GM23338 (cell line): ENCODE results near the gene HCN1. TPM values are rescaled to one million over a fixed set of nuclear protein-coding genes. Genes with fewer than 3 reads are reported as not detected.
A peak's percentile ranks its signal among the peaks of the same experiment; 100 is the strongest.

Experiments used
- ATAC-seq: fragments of 200-7000 bp; cut with Tn5 transposase; 3 replicates; pipeline ENCODE4 v1.9.1; 2020
- DNase-seq: peaks from one replicate; pipeline ENCODE4 v3.0.0-alpha.2; 2015; ENCODE audit warnings: low spot score
- H2AFZ ChIP-seq: fragments of 200-600 bp; sonication (generic); 2 replicates; pipeline ENCODE4 v1.8.0; 2016; ENCODE audit warnings: antibody characterized with exemption, mild to moderate bottlenecking, moderate library complexity
- H3F3A ChIP-seq: fragments of 200-600 bp; sonication (generic); replicated peaks from 2 replicates; pipeline ENCODE4 v1.8.0; 2017; ENCODE audit warnings: antibody characterized with exemption, mixed run types, low read depth
- H3K27ac ChIP-seq: fragments of 200-600 bp; sonication (generic); 2 replicates; pipeline ENCODE4 v1.6.1; 2016; ENCODE audit warnings: low read depth
- H3K27me3 ChIP-seq: fragments of 200-600 bp; sonication (generic); 2 replicates; pipeline ENCODE4 v1.8.0; 2016; ENCODE audit warnings: mild to moderate bottlenecking, mixed run types, moderate library complexity; ENCODE audit not compliant: insufficient read depth
- H3K36me3 ChIP-seq: fragments of 200-600 bp; sonication (generic); 2 replicates; pipeline ENCODE4 v1.8.0; 2016; ENCODE audit warnings: mild to moderate bottlenecking; ENCODE audit not compliant: insufficient read depth
- H3K4me1 ChIP-seq: fragments of 200-600 bp; sonication (generic); 2 replicates; pipeline ENCODE4 v1.8.0; 2016; ENCODE audit warnings: mild to moderate bottlenecking, moderate library complexity; ENCODE audit not compliant: insufficient read depth
- H3K4me2 ChIP-seq: fragments of 200-600 bp; sonication (generic); 2 replicates; pipeline ENCODE4 v1.7.1; 2017; ENCODE audit warnings: mixed run types
- H3K4me3 ChIP-seq: fragments of 200-600 bp; sonication (generic); 2 replicates; pipeline ENCODE4 v1.6.1; 2016; ENCODE audit warnings: mixed run types
- H3K79me2 ChIP-seq: fragments of 200-600 bp; sonication (generic); replicated peaks from 2 replicates; pipeline ENCODE4 v1.8.0; 2017; ENCODE audit warnings: mild to moderate bottlenecking; ENCODE audit not compliant: insufficient read depth
- H3K9me2 ChIP-seq: fragments of 200-600 bp; sonication (generic); 2 replicates; pipeline ENCODE4 v1.8.0; 2017; ENCODE audit not compliant: insufficient read depth
- H4K20me1 ChIP-seq: fragments of 200-600 bp; sonication (generic); replicated peaks from 2 replicates; pipeline ENCODE4 v1.8.0; 2017; ENCODE audit warnings: mild to moderate bottlenecking; ENCODE audit not compliant: insufficient read depth
- H3K27ac Mint-ChIP-seq: 2 replicates; pipeline ENCODE4 v1.8.0; 2020; ENCODE audit warnings: inconsistent platforms, mild to moderate bottlenecking, moderate library complexity, mixed read lengths
- H3K27me3 Mint-ChIP-seq: 3 replicates; pipeline ENCODE4 v1.8.0; 2022; ENCODE audit warnings: low read depth, mild to moderate bottlenecking, moderate library complexity, mixed read lengths, inconsistent platforms; ENCODE audit not compliant: insufficient read depth, poor library complexity
- H3K36me3 Mint-ChIP-seq: 3 replicates; pipeline ENCODE4 v1.8.0; 2021; ENCODE audit warnings: low read depth, mild to moderate bottlenecking, inconsistent platforms, moderate library complexity, mixed read lengths
- H3K4me1 Mint-ChIP-seq: 3 replicates; pipeline ENCODE4 v1.8.0; 2020; ENCODE audit warnings: mild to moderate bottlenecking, inconsistent platforms, mixed read lengths
- H3K4me3 Mint-ChIP-seq: 3 replicates; pipeline ENCODE4 v1.8.0; 2021; ENCODE audit warnings: moderate library complexity, mild to moderate bottlenecking, inconsistent platforms, mixed read lengths
- H3K9me3 Mint-ChIP-seq: 3 replicates; pipeline ENCODE4 v1.8.0; 2020; ENCODE audit warnings: moderate library complexity, mild to moderate bottlenecking, inconsistent platforms, mixed read lengths
- CREB1 ChIP-seq: fragments of 250-450 bp; sonication (Bioruptor Pico); IDR thresholded peaks from 2 replicates; pipeline ENCODE4 v1.5.0; 2020; ENCODE audit warnings: low read depth, mild to moderate bottlenecking, moderate library complexity
- CTCF ChIP-seq, 2 experiments: fragments of 200-600 bp in 1 of 2; sonication (generic) in 1 of 2; conservative IDR thresholded peaks; 2 replicates each; pipeline versions ENCODE4 v1.5.1 to v1.6.1; 2016 to 2017; ENCODE audit warnings: antibody characterized with exemption in 2 of 2, low read depth in 2 of 2, mild to moderate bottlenecking in 2 of 2, moderate library complexity in 1 of 2
- ETS1 ChIP-seq: IDR thresholded peaks from 2 replicates; pipeline ENCODE4 v1.6.1; 2016; ENCODE audit warnings: antibody characterized with exemption
- EZH2 ChIP-seq: fragments of 200-600 bp; sonication (generic); IDR thresholded peaks from one replicate; pipeline ENCODE4 v1.8.0; 2017; ENCODE audit warnings: antibody characterized with exemption, mild to moderate bottlenecking, low read depth; ENCODE audit not compliant: unreplicated experiment
- EZH2phosphoT487 ChIP-seq: fragments of 200-600 bp; sonication (generic); IDR thresholded peaks from one replicate; pipeline ENCODE4 v1.8.1; 2018; ENCODE audit warnings: antibody characterized with exemption; ENCODE audit not compliant: unreplicated experiment
- JUNB ChIP-seq: IDR thresholded peaks from one replicate; pipeline ENCODE4 v1.6.1; 2016; ENCODE audit warnings: antibody characterized with exemption; ENCODE audit not compliant: unreplicated experiment
- NANOG ChIP-seq: IDR thresholded peaks from 2 replicates; pipeline ENCODE4 v1.6.1; 2016; ENCODE audit warnings: antibody characterized with exemption, borderline replicate concordance
- POLR2AphosphoS5 ChIP-seq: IDR thresholded peaks from 2 replicates; pipeline ENCODE4 v1.6.1; 2016; ENCODE audit warnings: antibody characterized with exemption, low read depth
- REST ChIP-seq: IDR thresholded peaks from one replicate; pipeline ENCODE4 v1.6.1; 2018; ENCODE audit warnings: antibody characterized with exemption; ENCODE audit not compliant: unreplicated experiment
- STAT1 ChIP-seq: IDR thresholded peaks from one replicate; pipeline ENCODE4 v1.6.1; 2016; ENCODE audit warnings: antibody characterized with exemption; ENCODE audit not compliant: unreplicated experiment
- ZNF114 ChIP-seq: fragments of 250-450 bp; sonication (Bioruptor Pico); IDR thresholded peaks from 2 replicates; pipeline ENCODE4 v1.5.0; 2020; ENCODE audit warnings: mild to moderate bottlenecking, moderate library complexity
- ZNF331 ChIP-seq: fragments of 250-450 bp; sonication (Bioruptor Pico); IDR thresholded peaks from 2 replicates; pipeline ENCODE4 v1.5.0; 2020; ENCODE audit warnings: low read depth, mild to moderate bottlenecking, moderate library complexity
- polyA plus RNA-seq: library from polyadenylated mRNA; unstranded; fragments of >200 nt; fragmentation: Nextera tagmentation; extraction: Ambion mirVana; gene quantifications from 2 replicates; pipeline ENCODE4 v1.2.1, GENCODE V29; 2016
- total RNA-seq: library from RNA; depleted of rRNA; stranded (reverse); fragments of >200 nt; shearing (Covaris generic); gene quantifications from 2 replicates; pipeline ENCODE4 v1.2.3, GENCODE V29; 2014
- TF ChIP-seq, protein P1 (sequence below): fragments of 250-450 bp; sonication (Bioruptor Pico); IDR thresholded peaks from 2 replicates; pipeline ENCODE4 v1.5.0; 2020; ENCODE audit warnings: mild to moderate bottlenecking, moderate library complexity

HCN1 gene
- total and polyA plus RNA-seq, 2 experiments from 2014 or later = 2.8 to 6.9 TPM

DNA sequence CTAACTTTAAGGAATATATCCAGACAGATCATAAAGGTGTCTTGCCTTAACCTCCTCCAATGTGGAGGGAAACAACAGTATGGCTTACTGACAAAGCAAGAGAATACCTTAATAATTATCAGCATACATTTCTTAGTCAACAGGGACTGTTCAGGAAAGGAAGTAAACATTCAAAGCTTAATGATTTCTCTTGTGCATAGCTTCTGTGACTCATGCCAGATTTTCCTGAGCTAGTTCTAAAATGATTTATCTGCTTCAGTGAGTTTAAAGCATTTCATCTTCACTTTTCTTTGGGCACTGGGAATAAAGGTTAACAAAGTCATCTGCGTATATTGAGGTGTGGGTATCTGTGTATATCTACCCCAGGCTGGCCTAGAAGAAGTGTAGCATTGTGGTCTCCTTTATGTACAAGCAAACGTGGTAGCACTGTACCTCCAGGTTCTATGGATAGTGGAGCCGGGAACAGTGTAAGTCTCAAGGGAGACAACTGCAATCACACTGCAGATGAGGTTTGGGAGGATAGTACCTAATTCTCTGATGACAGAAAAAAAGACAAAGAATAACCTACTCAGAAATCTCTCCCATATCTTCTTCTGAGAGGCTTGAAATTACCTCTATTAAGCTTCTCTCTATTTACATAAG is 284.1 kb downstream of the HCN1 start:
- ATAC-seq (peak; percentile 43; the same call in 2 of the 3 replicates), DNase-seq (no peak)
- H3K79me2 ChIP-seq = no peaks in the 10 kb centered on the region
- H4K20me1 ChIP-seq = no peaks in the 10 kb centered on the region
- TF ChIP-seq CTCF (conservative IDR thresholded peaks at IDR 0.05; ENCODE audit: low read depth in 2 of 2) (no peak), EZH2phosphoT487 (no peak), CREB1 (CRISPR knock-in tag) (no peak), STAT1 (no peak), EZH2 (no peak), ZNF331 (CRISPR knock-in tag) (no peak), POLR2AphosphoS5 (no peak), NANOG (no peak), JUNB (no peak), ETS1 (no peak), REST (no peak), ZNF114 (no peak)
- TF ChIP-seq, protein P1, sequence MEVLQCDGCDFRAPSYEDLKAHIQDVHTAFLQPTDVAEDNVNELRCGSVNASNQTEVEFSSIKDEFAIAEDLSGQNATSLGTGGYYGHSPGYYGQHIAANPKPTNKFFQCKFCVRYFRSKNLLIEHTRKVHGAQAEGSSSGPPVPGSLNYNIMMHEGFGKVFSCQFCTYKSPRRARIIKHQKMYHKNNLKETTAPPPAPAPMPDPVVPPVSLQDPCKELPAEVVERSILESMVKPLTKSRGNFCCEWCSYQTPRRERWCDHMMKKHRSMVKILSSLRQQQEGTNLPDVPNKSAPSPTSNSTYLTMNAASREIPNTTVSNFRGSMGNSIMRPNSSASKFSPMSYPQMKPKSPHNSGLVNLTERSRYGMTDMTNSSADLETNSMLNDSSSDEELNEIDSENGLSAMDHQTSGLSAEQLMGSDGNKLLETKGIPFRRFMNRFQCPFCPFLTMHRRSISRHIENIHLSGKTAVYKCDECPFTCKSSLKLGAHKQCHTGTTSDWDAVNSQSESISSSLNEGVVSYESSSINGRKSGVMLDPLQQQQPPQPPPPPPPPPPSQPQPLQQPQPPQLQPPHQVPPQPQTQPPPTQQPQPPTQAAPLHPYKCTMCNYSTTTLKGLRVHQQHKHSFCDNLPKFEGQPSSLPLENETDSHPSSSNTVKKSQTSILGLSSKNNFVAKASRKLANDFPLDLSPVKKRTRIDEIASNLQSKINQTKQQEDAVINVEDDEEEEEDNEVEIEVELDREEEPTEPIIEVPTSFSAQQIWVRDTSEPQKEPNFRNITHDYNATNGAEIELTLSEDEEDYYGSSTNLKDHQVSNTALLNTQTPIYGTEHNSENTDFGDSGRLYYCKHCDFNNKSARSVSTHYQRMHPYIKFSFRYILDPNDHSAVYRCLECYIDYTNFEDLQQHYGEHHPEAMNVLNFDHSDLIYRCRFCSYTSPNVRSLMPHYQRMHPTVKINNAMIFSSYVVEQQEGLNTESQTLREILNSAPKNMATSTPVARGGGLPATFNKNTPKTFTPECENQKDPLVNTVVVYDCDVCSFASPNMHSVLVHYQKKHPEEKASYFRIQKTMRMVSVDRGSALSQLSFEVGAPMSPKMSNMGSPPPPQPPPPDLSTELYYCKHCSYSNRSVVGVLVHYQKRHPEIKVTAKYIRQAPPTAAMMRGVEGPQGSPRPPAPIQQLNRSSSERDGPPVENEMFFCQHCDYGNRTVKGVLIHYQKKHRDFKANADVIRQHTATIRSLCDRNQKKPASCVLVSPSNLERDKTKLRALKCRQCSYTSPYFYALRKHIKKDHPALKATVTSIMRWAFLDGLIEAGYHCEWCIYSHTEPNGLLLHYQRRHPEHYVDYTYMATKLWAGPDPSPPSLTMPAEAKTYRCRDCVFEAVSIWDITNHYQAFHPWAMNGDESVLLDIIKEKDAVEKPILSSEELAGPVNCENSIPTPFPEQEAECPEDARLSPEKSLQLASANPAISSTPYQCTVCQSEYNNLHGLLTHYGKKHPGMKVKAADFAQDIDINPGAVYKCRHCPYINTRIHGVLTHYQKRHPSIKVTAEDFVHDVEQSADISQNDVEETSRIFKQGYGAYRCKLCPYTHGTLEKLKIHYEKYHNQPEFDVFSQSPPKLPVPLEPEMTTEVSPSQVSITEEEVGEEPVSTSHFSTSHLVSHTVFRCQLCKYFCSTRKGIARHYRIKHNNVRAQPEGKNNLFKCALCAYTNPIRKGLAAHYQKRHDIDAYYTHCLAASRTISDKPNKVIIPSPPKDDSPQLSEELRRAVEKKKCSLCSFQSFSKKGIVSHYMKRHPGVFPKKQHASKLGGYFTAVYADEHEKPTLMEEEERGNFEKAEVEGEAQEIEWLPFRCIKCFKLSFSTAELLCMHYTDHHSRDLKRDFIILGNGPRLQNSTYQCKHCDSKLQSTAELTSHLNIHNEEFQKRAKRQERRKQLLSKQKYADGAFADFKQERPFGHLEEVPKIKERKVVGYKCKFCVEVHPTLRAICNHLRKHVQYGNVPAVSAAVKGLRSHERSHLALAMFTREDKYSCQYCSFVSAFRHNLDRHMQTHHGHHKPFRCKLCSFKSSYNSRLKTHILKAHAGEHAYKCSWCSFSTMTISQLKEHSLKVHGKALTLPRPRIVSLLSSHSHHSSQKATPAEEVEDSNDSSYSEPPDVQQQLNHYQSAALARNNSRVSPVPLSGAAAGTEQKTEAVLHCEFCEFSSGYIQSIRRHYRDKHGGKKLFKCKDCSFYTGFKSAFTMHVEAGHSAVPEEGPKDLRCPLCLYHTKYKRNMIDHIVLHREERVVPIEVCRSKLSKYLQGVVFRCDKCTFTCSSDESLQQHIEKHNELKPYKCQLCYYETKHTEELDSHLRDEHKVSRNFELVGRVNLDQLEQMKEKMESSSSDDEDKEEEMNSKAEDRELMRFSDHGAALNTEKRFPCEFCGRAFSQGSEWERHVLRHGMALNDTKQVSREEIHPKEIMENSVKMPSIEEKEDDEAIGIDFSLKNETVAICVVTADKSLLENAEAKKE (CRISPR knock-in tag) = no peak
- Mint-ChIP-seq H3K27me3 (no peaks in the 10 kb centered on the region), H3K9me3 (no peaks in the 10 kb centered on the region), H3K4me1 (peaks cover 17% of the 10 kb centered on the region), H3K27ac (peak overlapping the region; percentile 46; the same call in 1 of the 2 replicates), H3K4me3 (no peak overlapping the region), H3K36me3 (no peaks in the 10 kb centered on the region)
- H3K36me3 ChIP-seq = no peaks in the 10 kb centered on the region
- H3K4me1 ChIP-seq = peaks cover 9% of the 10 kb centered on the region; the same call in 1 of the 2 replicates
- H3K4me2 ChIP-seq = no peak overlapping the region
- H3K27ac ChIP-seq = no peak overlapping the region
- H3F3A ChIP-seq = no peaks in the 10 kb centered on the region
- H3K27me3 ChIP-seq = no peaks in the 10 kb centered on the region
- no peak overlapping the region for H3K4me3 ChIP-seq
- no peak overlapping the region for H2AFZ ChIP-seq
- no peaks in the 10 kb centered on the region for H3K9me2 ChIP-seq
